WTC11 (cell line): ENCODE data around the gene RHOA.

Experiments used
- CREB1 ChIP-seq: sonication (generic); formaldehyde crosslinking; IDR thresholded peaks from 2 replicates; pipeline ENCODE4 v1.8.0; 2023; ENCODE audit warnings: mild to moderate bottlenecking, missing genetic modification reagents
- CREM ChIP-seq: sonication (generic); formaldehyde crosslinking; IDR thresholded peaks from 2 replicates; pipeline ENCODE4 v1.8.1; 2022; ENCODE audit warnings: mild to moderate bottlenecking, missing genetic modification reagents, moderate library complexity
- CTCF ChIP-seq: fragments of 200-600 bp; IDR thresholded peaks from 2 replicates; pipeline ENCODE4 v1.8.0; 2022; ENCODE audit warnings: antibody characterized with exemption
- E2F5 ChIP-seq: sonication (generic); formaldehyde crosslinking; IDR thresholded peaks from 2 replicates; pipeline ENCODE4 v1.8.1; 2022; ENCODE audit warnings: mild to moderate bottlenecking, moderate library complexity, missing genetic modification reagents
- ELF4 ChIP-seq: sonication (generic); formaldehyde crosslinking; IDR thresholded peaks from 2 replicates; pipeline ENCODE4 v1.8.1; 2022; ENCODE audit warnings: low read depth, mild to moderate bottlenecking, moderate library complexity, missing genetic modification reagents
- ESRRA ChIP-seq: sonication (generic); formaldehyde crosslinking; IDR thresholded peaks from 2 replicates; pipeline ENCODE4 v1.8.1; 2022; ENCODE audit warnings: mild to moderate bottlenecking, missing genetic modification reagents, borderline replicate concordance
- ETV6 ChIP-seq: sonication (generic); formaldehyde crosslinking; IDR thresholded peaks from 2 replicates; pipeline ENCODE4 v1.8.1; 2022; ENCODE audit warnings: mild to moderate bottlenecking, missing genetic modification reagents
- GABPB1 ChIP-seq: sonication (generic); formaldehyde crosslinking; IDR thresholded peaks from 2 replicates; pipeline ENCODE4 v1.8.1; 2023; ENCODE audit warnings: mild to moderate bottlenecking, missing genetic modification reagents
- JUN ChIP-seq: sonication (generic); formaldehyde crosslinking; IDR thresholded peaks from 2 replicates; pipeline ENCODE4 v1.8.0; 2023; ENCODE audit warnings: mild to moderate bottlenecking, missing genetic modification reagents
- NR2C2 ChIP-seq: sonication (generic); formaldehyde crosslinking; IDR thresholded peaks from 2 replicates; pipeline ENCODE4 v1.8.0; 2022; ENCODE audit warnings: mild to moderate bottlenecking, missing genetic modification reagents
- SOX15 ChIP-seq: fragments of 250-450 bp; sonication (Bioruptor Pico); IDR thresholded peaks from 2 replicates; pipeline ENCODE4 v1.9.0; 2021; ENCODE audit warnings: mild to moderate bottlenecking
- SP1 ChIP-seq: sonication (generic); formaldehyde crosslinking; conservative IDR thresholded peaks from 2 replicates; pipeline ENCODE4 v1.8.1; 2022; ENCODE audit warnings: missing genetic modification reagents
- ZNF263 ChIP-seq: sonication (generic); formaldehyde crosslinking; IDR thresholded peaks from 2 replicates; pipeline ENCODE4 v1.8.1; 2022; ENCODE audit warnings: low read depth, mild to moderate bottlenecking, moderate library complexity, missing genetic modification reagents
- ZNF317 ChIP-seq: sonication (generic); formaldehyde crosslinking; IDR thresholded peaks from 2 replicates; pipeline ENCODE4 v1.8.1; 2023; ENCODE audit warnings: low read depth, mild to moderate bottlenecking, moderate library complexity, missing genetic modification reagents, borderline replicate concordance

GRCh38 chr3:49349348-49350114 lies 62.2 kb downstream of the RHOA start:
- TF ChIP-seq ETV6 (CRISPR knock-in tag) (no peak), CREB1 (CRISPR knock-in tag) (no peak), CREM (no peak), CTCF (no peak), GABPB1 (no peak), NR2C2 (no peak), ESRRA (CRISPR knock-in tag) (no peak), ZNF317 (CRISPR knock-in tag) (no peak), SOX15 (no peak), JUN (CRISPR knock-in tag) (no peak), E2F5 (CRISPR knock-in tag) (no peak), SP1 (CRISPR knock-in tag) (no peak), ELF4 (CRISPR knock-in tag) (no peak), ZNF263 (CRISPR knock-in tag) (no peak)
